Heart left ventricle (tissue), 13 donors: ENCODE data around the gene PTPRK.

Source experiments
- POLR2A ChIP-seq, 2 donors: fragments of 450-650 bp; IDR thresholded peaks; one replicate each; pipeline ENCODE4 v1.6.1; 2017; ENCODE audit warnings: antibody characterized with exemption in 2 of 2, mild to moderate bottlenecking in 2 of 2, moderate library complexity in 2 of 2
- TF ChIP-seq, protein P1 (sequence below), 12 donors: fragments of 200-600 bp; sonication (generic) in 4 of 12; IDR thresholded peaks; one replicate each; pipeline versions ENCODE4 v1.5.0 to v1.8.0; 2018 to 2022; ENCODE audit warnings: antibody characterized with exemption in 12 of 12, mild to moderate bottlenecking in 5 of 12
- donor health status: ischemic (EF 13 %, LVEDD 7.1; RV severe dilation, severe dysfunction).
- donor health status: DM: no; HTN: yes; CAD: no.
- donor health status: DM: no; HTN: no; CAD: no.
- donor health status: ischemic (EF 25% LVEDD 6.9; RV normal size, moderate dysfunction).
- donor health status: ischemic (EF 25% LVEDD 5.7; RV mildly dilated, moderate dysfunction).
- donor health status: ischemic (EF 35%, LVEDD 5.7; RV mildly dilated, moderate dysfunction).
- donor health status: nonischemic (EF 11% LVEDD 7.7; RV severe dilation, severe dysfunction).
- donor health status: DM: yes; HTN: yes; CAD: no.
- donor health status: PGD.
- donor health status: ischemic (EF 29% LVEDD 5.4; RV normal size, mild dysfunction).
- donor health status: nonischemic (EF 23%, LVEDD 6.1; RV moderate dilation, normal function).

DNA sequence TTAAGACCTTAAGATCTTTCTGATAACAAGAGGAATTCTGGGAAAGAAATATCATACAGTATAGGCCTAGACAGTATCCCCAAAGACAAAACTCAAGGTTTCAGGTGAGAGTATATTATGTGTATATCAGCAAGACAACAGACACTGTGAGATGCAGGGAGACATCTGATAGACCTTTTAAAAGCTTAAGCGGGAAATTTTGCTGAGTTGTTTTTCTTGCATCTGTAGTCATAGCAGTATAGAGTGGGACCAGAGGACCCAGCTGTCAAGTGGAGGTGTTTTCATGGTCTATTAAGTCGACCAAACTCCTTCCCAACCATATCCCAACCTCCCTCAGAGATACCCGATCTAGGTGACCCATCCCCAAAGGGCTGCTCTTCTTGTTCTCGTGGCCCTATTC, 521.4 kb downstream of the PTPRK start:
- TF ChIP-seq, protein P1, sequence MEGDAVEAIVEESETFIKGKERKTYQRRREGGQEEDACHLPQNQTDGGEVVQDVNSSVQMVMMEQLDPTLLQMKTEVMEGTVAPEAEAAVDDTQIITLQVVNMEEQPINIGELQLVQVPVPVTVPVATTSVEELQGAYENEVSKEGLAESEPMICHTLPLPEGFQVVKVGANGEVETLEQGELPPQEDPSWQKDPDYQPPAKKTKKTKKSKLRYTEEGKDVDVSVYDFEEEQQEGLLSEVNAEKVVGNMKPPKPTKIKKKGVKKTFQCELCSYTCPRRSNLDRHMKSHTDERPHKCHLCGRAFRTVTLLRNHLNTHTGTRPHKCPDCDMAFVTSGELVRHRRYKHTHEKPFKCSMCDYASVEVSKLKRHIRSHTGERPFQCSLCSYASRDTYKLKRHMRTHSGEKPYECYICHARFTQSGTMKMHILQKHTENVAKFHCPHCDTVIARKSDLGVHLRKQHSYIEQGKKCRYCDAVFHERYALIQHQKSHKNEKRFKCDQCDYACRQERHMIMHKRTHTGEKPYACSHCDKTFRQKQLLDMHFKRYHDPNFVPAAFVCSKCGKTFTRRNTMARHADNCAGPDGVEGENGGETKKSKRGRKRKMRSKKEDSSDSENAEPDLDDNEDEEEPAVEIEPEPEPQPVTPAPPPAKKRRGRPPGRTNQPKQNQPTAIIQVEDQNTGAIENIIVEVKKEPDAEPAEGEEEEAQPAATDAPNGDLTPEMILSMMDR (IDR thresholded peaks at IDR 0.05) = no peak
- TF ChIP-seq POLR2A (IDR thresholded peaks at IDR 0.05) = no peak
